Measurements from ENCODE around the gene CARMIL1.
A peak's percentile ranks its signal among the peaks of the same experiment; 100 is the strongest.

The CARMIL1 gene

GRCh38 chr6:25312034-25312620 lies 33.0 kb downstream of the CARMIL1 start:
- DNase-seq = no peak

GRCh38 chr6:25312703-25313102 lies 33.5 kb downstream of the CARMIL1 start:
- no peak for DNase-seq

GRCh38 chr6:25314509-25315175 lies 35.5 kb downstream of the CARMIL1 start:
- no peak for DNase-seq

- DNase-seq = peak; percentile 39
Observed at GRCh38 chr6:25315194-25316177, 36.3 kb downstream of the CARMIL1 start.

GRCh38 chr6:25316626-25317025 lies 37.5 kb downstream of the CARMIL1 start:
- no peak for DNase-seq

- DNase-seq = no peak
Observed at GRCh38 chr6:25318589-25318988, 39.4 kb downstream of the CARMIL1 start.

GRCh38 chr6:25320459-25320858 lies 41.3 kb downstream of the CARMIL1 start:
- no peak for DNase-seq

- DNase-seq = no peak
Observed at GRCh38 chr6:25322692-25323091, 43.5 kb downstream of the CARMIL1 start.

- peak; percentile 28 for DNase-seq
Observed at GRCh38 chr6:25324066-25324762, 45.0 kb downstream of the CARMIL1 start.

- no peak for DNase-seq
Observed at GRCh38 chr6:25326126-25326525, 47.0 kb downstream of the CARMIL1 start.

- no peak for DNase-seq
Observed at GRCh38 chr6:25326960-25327359, 47.8 kb downstream of the CARMIL1 start.

GRCh38 chr6:25327432-25327831 lies 48.3 kb downstream of the CARMIL1 start:
- DNase-seq = no peak

GRCh38 chr6:25329161-25329817 lies 50.1 kb downstream of the CARMIL1 start:
- no peak for DNase-seq

- DNase-seq = no peak
Observed at GRCh38 chr6:25329982-25330381, 50.8 kb downstream of the CARMIL1 start.

GRCh38 chr6:25330796-25331685 lies 51.9 kb downstream of the CARMIL1 start:
- DNase-seq = no peak

- DNase-seq = no peak
Observed at GRCh38 chr6:25332165-25332564, 53.0 kb downstream of the CARMIL1 start.

- no peak for DNase-seq
Observed at GRCh38 chr6:25332655-25333071, 53.5 kb downstream of the CARMIL1 start.

- no peak for DNase-seq
Observed at GRCh38 chr6:25333471-25333870, 54.3 kb downstream of the CARMIL1 start.

- DNase-seq = no peak
Observed at GRCh38 chr6:25334793-25335192, 55.6 kb downstream of the CARMIL1 start.

GRCh38 chr6:25336996-25337395 lies 57.8 kb downstream of the CARMIL1 start:
- no peak for DNase-seq

- no peak for DNase-seq
Observed at GRCh38 chr6:25337431-25337830, 58.3 kb downstream of the CARMIL1 start.

Data from NCI-H2227 treated with DMSO at 0.1 percent for 48 hours (cell line).